Osteocyte (in vitro differentiated cells): ENCODE measurements around the gene NR1H2. TPM values are rescaled to one million over a fixed set of nuclear protein-coding genes. Genes with fewer than 3 reads are reported as not detected.
"Not testable (repeated sequence)": the region's sequence is repeated elsewhere in the genome, so short reads cannot be mapped to it uniquely, and the experiment has no call there.

ENCODE experiments used
- DNase-seq: peaks from one replicate; pipeline ENCODE4 v3.0.0; 2021; ENCODE audit warnings: mixed read lengths; ENCODE audit not compliant: unreplicated experiment; ENCODE audit errors: extremely low spot score
- H3K27ac Mint-ChIP-seq: one replicate; pipeline ENCODE4 v1.8.0; 2021; ENCODE audit warnings: mild to moderate bottlenecking, mixed read lengths; ENCODE audit not compliant: unreplicated experiment
- H3K27me3 Mint-ChIP-seq: one replicate; pipeline ENCODE4 v1.8.0; 2021; ENCODE audit warnings: mixed read lengths; ENCODE audit not compliant: unreplicated experiment
- H3K36me3 Mint-ChIP-seq: one replicate; pipeline ENCODE4 v1.8.0; 2021; ENCODE audit warnings: mixed read lengths; ENCODE audit not compliant: unreplicated experiment
- H3K4me1 Mint-ChIP-seq: one replicate; pipeline ENCODE4 v1.8.0; 2021; ENCODE audit warnings: mixed read lengths; ENCODE audit not compliant: unreplicated experiment
- H3K4me3 Mint-ChIP-seq: one replicate; pipeline ENCODE4 v1.8.0; 2021; ENCODE audit warnings: mild to moderate bottlenecking, moderate library complexity, mixed read lengths; ENCODE audit not compliant: unreplicated experiment
- H3K9me3 Mint-ChIP-seq: one replicate; pipeline ENCODE4 v1.8.0; 2021; ENCODE audit warnings: mixed read lengths; ENCODE audit not compliant: unreplicated experiment
- CTCF ChIP-seq: fragments of 200-600 bp; sonication (generic); IDR thresholded peaks from 2 replicates; pipeline ENCODE4 v1.5.0; 2021; ENCODE audit warnings: antibody characterized with exemption, mild to moderate bottlenecking, moderate library complexity
- total RNA-seq: library from RNA; stranded (reverse); gene quantifications from 2 replicates; pipeline ENCODE4 v1.2.1, GENCODE V29; 2021

NR1H2 gene
- total RNA-seq, 1 donor from 2014 or later, result 64.5 TPM

DNA sequence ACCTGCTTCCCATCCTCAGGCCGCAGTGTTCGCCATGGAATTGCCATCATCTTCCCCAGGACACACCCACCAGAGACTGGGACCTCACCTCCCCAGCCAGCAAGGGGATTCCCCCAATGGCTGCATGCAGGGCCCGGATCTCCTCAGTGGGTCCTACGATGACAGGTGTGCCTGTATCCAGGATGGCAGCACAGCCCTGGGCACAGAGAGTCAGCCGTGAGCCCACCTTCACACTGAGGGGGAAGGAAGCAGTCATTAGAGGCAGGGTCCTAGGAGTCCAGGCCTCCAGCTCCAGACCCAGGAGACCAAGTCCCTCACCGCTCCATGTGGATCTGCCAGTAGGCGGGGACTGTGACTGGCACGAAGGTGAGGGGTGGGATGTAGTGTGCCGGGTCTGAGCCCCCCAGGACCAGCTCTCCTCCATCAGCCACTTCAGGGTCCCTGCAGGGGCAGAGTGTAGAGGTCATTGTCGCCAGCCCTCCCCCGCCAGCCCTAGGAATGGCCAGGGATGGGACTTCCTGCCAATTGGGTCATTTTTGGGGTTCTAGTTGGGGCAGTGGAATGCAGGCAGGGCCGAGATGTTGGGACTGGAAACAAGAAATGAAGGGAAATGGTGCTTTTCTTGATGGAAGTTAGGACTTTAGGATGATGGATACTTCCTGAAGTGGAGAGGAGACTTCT lies 41.4 kb upstream of the NR1H2 start:
- no peak for DNase-seq
- Mint-ChIP-seq H3K27me3 (peaks cover 27% of the 10 kb centered on the region), H3K4me1 (peaks cover 17% of the 10 kb centered on the region), H3K4me3 (peak overlapping the region; percentile 10), H3K36me3 (no peaks in the 10 kb centered on the region), H3K27ac (no peak overlapping the region), H3K9me3 (peaks cover 12% of the 10 kb centered on the region)
- no peak for TF ChIP-seq CTCF

DNA sequence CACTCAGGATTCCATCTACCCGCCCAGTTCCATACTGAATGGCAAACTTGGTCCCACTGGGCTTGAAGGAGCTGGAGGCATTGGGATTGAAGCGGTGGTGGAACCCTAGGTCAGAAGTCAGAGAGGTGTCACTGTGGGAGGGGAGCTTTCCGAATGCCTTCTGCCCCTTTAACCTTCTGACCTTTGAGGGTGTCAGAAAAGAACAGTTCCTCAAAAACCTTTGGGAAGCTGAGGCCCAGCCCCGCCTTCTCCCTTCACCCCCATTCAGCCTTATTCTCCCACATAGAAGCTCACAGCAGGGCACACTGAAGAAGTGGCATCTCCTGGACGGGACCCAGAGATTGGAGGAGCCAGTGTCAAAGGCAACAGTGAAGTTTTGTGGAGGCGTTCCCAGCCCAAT lies 39.2 kb upstream of the NR1H2 start:
- H3K4me1 Mint-ChIP-seq, DNase-seq: not testable (repeated sequence)

DNA sequence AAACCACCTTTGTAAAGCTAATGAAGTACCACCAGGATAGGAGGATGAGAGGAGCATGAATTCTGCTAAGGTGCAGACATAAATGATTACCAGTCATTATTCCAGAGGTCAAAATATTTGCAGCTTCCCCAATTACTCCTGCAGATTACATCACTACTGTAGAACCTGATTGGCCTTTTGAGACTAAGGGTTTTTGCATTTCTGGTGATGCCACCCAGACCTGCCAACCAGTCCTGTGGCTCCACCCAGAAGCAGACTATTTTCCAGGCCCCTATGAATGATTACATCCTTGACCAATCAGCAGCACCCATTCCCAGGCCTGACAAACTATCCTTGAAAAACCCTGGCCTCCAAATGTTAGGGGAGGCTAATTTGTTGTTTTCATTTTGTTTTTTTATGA lies 35.9 kb upstream of the NR1H2 start:
- no peaks in the 10 kb centered on the region for H3K36me3 Mint-ChIP-seq
- H3K27ac Mint-ChIP-seq, result no peak overlapping the region
- no peak for TF ChIP-seq CTCF
- H3K4me3 Mint-ChIP-seq, result no peak overlapping the region
- H3K4me1 Mint-ChIP-seq, result no peaks in the 10 kb centered on the region
- H3K27me3 Mint-ChIP-seq, result no peaks in the 10 kb centered on the region
- no peak for DNase-seq
- H3K9me3 Mint-ChIP-seq, result peaks cover 20% of the 10 kb centered on the region

More for the DNA sequence above, 39.2 kb upstream of the NR1H2 start:
- H3K27me3 Mint-ChIP-seq, H3K36me3 Mint-ChIP-seq, H3K27ac Mint-ChIP-seq, H3K4me3 Mint-ChIP-seq: not testable (repeated sequence)
- H3K9me3 Mint-ChIP-seq, result peaks cover 18% of the 10 kb centered on the region

DNA sequence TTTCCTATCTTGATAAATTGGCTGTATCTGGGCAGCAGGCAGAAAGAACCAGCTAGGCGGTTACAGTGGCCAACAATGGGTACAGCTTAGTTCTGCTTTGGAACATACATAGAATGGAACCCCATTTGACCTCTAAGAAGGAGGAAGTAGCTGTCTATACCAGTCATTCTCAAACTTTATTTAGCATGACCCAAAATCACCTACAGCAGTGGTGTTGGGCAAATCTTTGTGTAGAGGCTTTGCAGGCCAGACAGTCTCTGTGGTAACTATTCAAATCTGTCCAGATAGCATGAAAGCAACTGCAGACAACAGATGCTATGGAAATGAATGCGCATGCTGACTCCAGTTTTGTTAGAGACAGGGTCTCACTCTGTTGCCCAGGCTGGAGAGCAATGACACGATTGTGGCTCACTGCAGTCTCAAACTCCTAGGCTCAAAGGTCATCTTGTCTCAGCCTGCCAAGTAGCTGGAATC lies 35.1 kb upstream of the NR1H2 start:
- no peak for DNase-seq
- no peak for TF ChIP-seq CTCF
- H3K4me1 Mint-ChIP-seq, result no peaks in the 10 kb centered on the region
- peaks cover 14% of the 10 kb centered on the region for H3K9me3 Mint-ChIP-seq
- H3K4me3 Mint-ChIP-seq, result no peak overlapping the region
- no peaks in the 10 kb centered on the region for H3K27me3 Mint-ChIP-seq
- no peak overlapping the region for H3K27ac Mint-ChIP-seq
- H3K36me3 Mint-ChIP-seq, result no peaks in the 10 kb centered on the region

- no peak for TF ChIP-seq CTCF
- Mint-ChIP-seq H3K4me3 (no peak overlapping the region), H3K27ac (no peak overlapping the region), H3K36me3 (no peaks in the 10 kb centered on the region), H3K4me1 (no peaks in the 10 kb centered on the region), H3K27me3 (no peaks in the 10 kb centered on the region), H3K9me3 (peaks cover 11% of the 10 kb centered on the region)
- DNase-seq, result no peak
Measured at GRCh38 chr19:50344661-50345318, 31.5 kb upstream of the NR1H2 start.

GRCh38 chr19:50347089-50347581 lies 29.1 kb upstream of the NR1H2 start:
- not testable (repeated sequence) for H3K36me3 Mint-ChIP-seq, H3K27ac Mint-ChIP-seq, H3K4me1 Mint-ChIP-seq, H3K4me3 Mint-ChIP-seq, H3K27me3 Mint-ChIP-seq, DNase-seq, H3K9me3 Mint-ChIP-seq
